RCC 7860 (cell line): Measurements from ENCODE around the gene ZNF697.

Experiments used
- DNase-seq: peaks from one replicate; pipeline ENCODE4 v3.0.0-alpha.2; 2015; ENCODE audit warnings: low spot score
- FAIRE-seq: peaks from 2 replicates; lab custom pipeline; 2012; peaks lifted over from hg19 to GRCh38; lab: Jason Lieb, UNC

Gene ZNF697

DNA sequence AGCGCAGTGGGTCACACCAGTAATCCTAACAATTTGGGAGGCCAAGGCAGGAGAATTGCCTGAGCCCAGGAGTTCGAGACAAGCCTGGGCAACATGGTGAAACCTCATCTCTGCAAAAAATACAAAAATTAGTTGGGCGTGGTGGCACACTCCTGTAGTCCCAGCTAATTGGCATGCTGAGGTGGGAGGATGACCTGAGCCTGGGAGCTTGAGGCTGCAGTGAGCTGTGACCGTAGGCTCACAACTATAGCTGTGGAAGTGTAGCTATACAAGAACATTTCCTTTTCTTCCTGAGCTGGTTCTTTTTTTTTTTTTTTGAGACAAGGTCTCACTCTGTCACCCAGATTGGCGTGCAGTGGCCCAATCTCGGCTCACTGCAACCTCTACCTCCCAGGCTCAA lies 19.1 kb upstream of the ZNF697 start:
- FAIRE-seq (no peak), DNase-seq (no peak)

GRCh38 chr1:119664067-119664466 lies 16.0 kb upstream of the ZNF697 start:
- DNase-seq (no peak), FAIRE-seq (no peak)

GRCh38 chr1:119662034-119662437 lies 14.0 kb upstream of the ZNF697 start:
- DNase-seq (no peak), FAIRE-seq (no peak)

- DNase-seq (no peak), FAIRE-seq (no peak)
Observed at GRCh38 chr1:119660253-119661083, 12.4 kb upstream of the ZNF697 start.

GRCh38 chr1:119659628-119660027 lies 11.6 kb upstream of the ZNF697 start:
- DNase-seq (no peak), FAIRE-seq (no peak)

DNA sequence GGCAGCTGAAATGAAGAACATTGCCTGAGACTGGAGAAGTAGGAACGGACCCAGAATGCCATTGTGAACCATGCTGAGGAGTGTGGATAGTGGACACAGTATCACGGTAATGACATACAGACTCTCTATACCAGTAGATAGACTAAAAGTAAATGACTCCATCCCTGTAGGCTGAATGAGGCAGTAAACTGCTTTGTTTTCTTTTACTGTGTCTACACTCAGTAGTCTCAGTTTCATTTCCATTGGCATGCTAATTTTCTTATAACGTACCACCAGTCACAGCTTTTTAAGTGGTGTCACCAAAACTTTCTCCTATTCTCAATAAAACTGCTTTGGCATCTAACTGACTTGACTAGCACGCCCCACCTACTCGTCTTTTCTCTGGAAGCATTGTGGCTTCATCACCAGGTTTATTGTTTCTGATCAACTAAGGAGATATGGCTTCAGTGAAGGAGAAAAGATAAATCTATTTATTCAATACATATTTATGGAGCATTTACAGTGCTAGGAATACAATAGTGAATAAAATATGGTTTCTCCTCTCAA lies 8.4 kb upstream of the ZNF697 start:
- no peak for DNase-seq
- FAIRE-seq = no peak

DNA sequence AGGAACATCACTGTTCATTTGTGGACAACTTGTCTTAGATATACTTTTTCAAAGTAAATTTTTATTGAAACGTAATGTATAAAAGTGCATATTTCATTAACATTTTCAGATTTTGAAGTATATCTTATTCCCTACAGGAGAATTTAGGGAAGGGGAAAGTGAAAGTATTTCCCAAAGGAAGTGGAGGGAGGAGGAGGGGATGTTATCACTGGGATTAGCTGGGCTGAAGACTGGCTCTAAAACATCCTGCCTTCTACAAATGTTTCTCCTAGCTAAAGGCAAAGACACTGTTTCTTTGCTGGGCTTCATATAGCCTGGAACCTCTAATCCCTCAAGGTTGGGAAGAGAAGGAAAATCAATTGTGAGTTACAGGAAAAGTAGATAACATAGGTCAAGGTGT lies 7.1 kb upstream of the ZNF697 start:
- FAIRE-seq (no peak), DNase-seq (no peak)

GRCh38 chr1:119653839-119654170 lies 5.7 kb upstream of the ZNF697 start:
- DNase-seq (no peak), FAIRE-seq (no peak)

GRCh38 chr1:119653135-119653838 lies 5.2 kb upstream of the ZNF697 start:
- no peak for DNase-seq
- FAIRE-seq = no peak

DNA sequence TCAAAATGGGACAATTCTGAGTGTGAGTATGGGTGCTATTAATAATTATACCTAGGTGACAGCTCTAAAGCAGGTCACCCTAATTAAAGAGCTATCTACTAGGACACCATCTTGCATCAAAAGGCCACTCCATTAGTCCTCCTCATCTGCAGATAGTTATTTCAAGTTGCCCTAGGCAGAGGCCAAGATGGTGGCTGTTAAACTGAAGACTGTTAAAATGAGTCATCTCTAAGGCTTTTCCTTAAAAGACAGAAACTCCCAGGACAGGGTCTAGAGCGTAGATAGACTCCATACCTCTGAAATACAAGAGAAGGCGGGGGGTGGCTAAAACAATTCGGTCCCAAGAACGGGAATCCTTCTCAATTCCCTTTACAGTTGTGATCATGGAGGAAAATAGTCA lies 4.5 kb upstream of the ZNF697 start:
- FAIRE-seq = no peak

DNA sequence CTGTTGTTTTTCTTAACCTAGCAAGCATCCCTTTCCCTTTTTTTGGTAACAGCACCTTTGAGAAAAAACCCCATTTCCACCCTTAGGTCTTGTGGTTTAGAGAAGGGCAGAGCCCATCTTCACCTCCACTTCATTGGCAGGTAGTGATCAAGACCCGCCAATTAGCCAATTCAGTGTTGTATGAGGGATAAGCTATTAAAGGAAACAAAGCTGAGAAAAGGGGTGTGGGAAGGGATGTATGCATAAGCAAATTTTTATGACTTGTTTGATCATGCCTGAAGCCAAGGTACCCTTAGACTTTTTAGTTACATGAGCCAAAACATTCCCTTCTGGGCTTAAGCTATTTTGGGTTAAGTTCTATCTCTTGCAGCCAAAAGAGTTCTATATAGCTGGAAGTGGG lies 3.6 kb upstream of the ZNF697 start:
- no peak for FAIRE-seq
- no peak for DNase-seq

More for the DNA sequence above, 4.5 kb upstream of the ZNF697 start:
- no peak for DNase-seq

GRCh38 chr1:119651133-119651532 lies 3.1 kb upstream of the ZNF697 start:
- FAIRE-seq = no peak

DNA sequence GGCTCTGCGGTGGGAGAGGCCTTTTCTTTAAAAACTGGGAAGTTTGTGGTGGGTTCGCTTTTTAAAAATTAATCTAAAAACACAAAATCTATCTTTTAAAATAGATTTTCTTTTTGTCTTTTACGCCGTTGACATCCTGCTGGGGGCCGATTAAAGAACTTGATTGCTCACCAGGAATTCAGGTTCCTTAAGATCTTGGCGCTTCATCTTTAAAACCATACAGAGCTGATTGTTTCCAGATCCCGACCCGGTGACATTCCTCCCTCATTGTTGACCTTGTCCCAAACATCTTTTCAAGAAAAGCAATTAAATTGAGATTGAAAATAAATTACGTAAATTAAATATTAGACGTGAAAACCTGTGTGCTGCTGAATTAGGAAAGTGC lies 546 bp upstream of the ZNF697 start:
- FAIRE-seq (no peak), DNase-seq (no peak)

More at GRCh38 chr1:119651133-119651532, 3.1 kb upstream of the ZNF697 start:
- DNase-seq = no peak

GRCh38 chr1:119647228-119647733 lies 785 bp downstream of the ZNF697 start:
- no peak for DNase-seq

DNA sequence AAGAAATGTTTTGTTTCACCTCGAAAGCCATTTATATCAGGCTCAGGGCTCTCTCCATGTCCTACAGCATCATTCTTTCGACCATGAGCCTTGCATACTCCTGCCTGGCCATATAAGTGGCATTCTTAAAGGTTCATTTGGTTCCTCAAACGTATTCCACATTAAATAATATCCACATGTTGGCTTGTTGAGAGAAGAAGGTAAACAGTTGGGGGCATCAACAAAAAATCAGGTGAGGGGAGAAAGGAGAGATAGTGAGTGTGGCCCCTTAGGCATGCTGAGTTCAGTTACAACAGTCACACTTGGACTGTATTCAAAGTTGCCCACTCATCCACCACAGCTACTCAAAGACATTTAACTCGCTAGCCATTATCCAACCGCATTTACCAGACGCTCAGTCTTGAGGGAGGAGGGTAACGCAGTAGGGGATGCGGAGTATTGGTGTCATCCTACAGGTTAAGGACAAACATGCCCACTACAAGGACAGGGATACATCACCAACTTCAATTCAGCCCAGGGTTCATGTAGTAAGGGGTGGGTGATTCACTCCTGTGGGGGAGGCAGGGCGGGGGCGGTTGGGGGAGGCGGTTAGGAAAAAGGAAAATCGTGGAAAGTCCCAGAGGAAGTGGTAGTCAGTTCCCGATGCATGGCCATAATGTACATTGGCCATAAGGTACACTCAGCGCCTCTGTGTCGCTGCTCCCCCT lies 1.4 kb downstream of the ZNF697 start:
- peak; percentile 98 for DNase-seq
- FAIRE-seq = peak; percentile 87

More at GRCh38 chr1:119647228-119647733, 785 bp downstream of the ZNF697 start:
- FAIRE-seq = no peak

DNA sequence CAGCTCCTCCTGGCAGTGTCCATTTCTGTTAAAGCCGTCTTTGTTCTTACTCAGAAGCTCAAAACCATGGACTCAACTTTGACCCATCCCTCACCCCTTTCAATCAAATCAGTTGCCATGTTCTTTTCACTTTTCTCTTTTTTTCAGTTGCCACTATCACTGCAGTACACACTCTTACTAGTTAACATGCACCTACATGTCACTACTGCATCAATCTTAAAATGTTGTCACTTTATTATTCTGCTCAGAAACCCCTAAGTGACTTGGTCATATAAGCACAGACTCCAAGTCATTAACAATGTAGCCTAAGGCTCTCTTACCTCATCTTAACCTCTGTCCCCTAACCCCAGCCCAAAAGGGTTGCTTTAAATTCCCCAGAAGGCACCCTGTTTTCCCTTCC lies 9.0 kb downstream of the ZNF697 start:
- FAIRE-seq = no peak
- no peak for DNase-seq

GRCh38 chr1:119637710-119638109 lies 10.4 kb downstream of the ZNF697 start:
- DNase-seq = no peak
- FAIRE-seq = no peak

- FAIRE-seq (no peak), DNase-seq (no peak)
Observed at GRCh38 chr1:119636491-119637089, 11.5 kb downstream of the ZNF697 start.

DNA sequence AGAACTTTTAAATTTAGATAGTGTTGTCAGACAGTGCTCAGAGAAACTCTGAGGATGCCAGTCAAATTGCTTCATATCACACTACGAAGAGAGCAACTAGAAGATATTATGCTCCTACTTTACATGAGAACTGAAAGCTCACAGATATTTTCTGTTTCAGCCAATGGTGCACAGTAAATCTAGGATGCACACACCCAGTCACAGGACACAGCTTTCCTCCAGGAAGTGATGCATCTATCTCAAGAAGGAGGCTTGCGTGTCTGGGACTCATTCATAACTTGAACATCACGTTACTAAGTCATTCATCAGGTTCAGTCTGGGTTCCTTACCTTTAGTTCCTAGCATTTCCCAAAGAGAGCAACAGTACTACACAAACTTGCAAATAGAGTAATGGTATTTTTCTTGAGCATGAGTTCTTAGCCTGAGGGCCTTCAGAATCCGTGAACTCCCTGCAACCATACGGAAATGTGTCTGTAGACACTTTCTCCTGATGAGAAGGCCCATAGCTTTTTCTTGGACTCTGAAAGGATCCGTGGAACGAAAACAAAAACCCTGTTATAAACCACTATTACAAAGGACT lies 12.2 kb downstream of the ZNF697 start:
- FAIRE-seq = no peak

GRCh38 chr1:119634016-119634415 lies 14.1 kb downstream of the ZNF697 start:
- DNase-seq = no peak

More for the DNA sequence above, 12.2 kb downstream of the ZNF697 start:
- no peak for DNase-seq

More at GRCh38 chr1:119634016-119634415, 14.1 kb downstream of the ZNF697 start:
- no peak for FAIRE-seq
